GM12892 (cell line): ENCODE results near the gene RASGRP4.

Experiments
- POLR2A ChIP-seq: IDR thresholded peaks from 2 replicates; pipeline ENCODE4 v1.6.1; 2011; ENCODE audit warnings: low read depth, low read length, control low read depth
- POLR2AphosphoS5 ChIP-seq: IDR thresholded peaks from 2 replicates; pipeline ENCODE4 v1.6.1; 2011; ENCODE audit warnings: low read depth, low read length, control low read depth

DNA sequence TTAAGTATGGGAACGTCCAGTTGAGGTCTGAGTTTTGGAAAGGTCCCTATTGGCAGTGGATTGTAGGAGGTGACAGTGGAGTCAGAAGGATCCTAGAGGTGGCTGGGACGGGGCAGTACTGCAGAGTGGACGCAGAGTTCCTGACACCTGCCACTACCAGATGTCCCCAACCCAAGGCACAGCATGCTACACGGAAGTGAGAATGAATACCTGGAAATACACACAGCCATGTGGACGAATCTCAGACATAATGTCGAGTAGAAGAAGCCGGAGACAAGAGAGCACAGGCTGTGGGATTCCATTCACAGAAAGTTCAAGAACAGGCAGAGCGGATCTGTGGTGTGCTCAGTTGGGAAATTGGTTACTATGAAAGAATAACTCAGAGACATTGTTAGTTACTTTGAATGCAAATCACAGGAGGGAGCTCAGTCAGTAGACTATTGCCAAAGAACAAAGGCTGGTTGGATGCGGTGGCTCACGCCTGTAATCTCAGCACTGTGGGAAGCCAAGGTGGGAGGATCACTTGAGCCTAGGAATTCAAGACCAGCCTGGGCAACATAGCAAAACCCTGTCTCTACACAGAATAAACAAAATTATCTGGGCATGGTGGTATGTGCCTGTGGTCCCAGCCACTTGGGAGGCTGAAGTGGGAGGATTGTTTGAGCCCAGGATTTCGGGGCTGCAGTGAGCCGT, 44.9 kb upstream of the RASGRP4 start:
- TF ChIP-seq POLR2A, result no peak
- TF ChIP-seq POLR2AphosphoS5, result no peak
